ENCODE data around the gene CES4A. TPM values are rescaled to one million over a fixed set of nuclear protein-coding genes. Genes with fewer than 3 reads are reported as not detected.
"Not testable (repeated sequence)": the region's sequence is repeated elsewhere in the genome, so short reads cannot be mapped to it uniquely, and the experiment has no call there.

Gene CES4A
- total and polyA plus RNA-seq, 7 donors = 2.3 to 7.5 (median 4.1) TPM

GRCh38 chr16:66968847-66969246 is 19.5 kb upstream of the CES4A start:
- no peak overlapping the region for H3K27ac ChIP-seq
- 90 to 94% methylated on average over 5 of the region's 5 CpGs for WGBS, 2 donors
- no peaks in the 10 kb centered on the region for H3K27me3 ChIP-seq

DNA sequence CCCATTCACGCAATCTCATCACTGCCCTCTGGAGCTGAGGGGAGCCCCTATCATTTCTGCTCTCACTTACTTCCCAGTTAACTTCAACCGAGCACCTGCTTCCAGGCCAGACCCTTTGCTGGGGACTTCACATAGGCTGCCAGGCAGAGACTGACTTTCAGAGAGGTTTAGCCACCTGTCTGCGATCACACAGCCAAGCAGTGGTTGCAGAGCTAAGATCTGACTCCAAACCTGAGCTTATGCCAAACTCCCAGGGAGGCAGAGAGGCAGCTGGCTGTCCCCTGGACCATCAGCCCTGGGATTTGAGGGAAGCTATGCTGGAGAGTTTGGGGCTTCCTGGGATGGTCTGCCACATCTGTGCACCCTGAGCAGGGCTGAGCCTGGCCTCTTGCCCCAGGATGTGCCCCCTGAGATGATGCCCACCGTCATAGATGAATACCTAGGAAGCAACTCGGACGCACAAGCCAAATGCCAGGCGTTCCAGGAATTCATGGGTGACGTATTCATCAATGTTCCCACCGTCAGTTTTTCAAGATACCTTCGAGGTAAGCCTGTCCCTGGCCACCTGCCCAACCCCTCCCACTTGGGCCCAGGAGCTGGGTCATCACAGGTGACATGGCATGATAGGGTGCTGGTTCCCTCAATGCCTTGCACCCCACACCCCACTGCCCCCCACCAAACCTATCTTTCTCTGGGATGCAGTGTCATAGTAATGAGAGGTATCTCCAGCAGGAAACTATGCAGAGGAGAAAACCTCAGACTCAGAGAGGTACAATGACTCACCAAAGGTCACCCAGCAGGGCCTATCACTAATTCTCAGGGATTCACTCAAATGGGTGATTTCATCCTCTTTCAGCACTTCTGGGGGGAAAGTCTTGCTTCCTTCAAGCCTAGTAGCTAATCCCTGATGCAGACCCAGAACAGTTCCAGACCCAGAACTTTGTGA is 17.3 kb upstream of the CES4A start:
- Histone ChIP-seq H3K4me3 (no peak overlapping the region), H3K9me3 (no peaks in the 10 kb centered on the region), H3K27ac (no peak overlapping the region), H3K27me3 (no peaks in the 10 kb centered on the region), H3K4me1 (no peaks in the 10 kb centered on the region), H3K36me3 (no peaks in the 10 kb centered on the region)
- WGBS, 2 donors = 79 to 86% methylated on average over 10 of the region's 10 CpGs
- no peak for DNase-seq
- intact Hi-C loops (cut with DNase I) = no loop called here
- TF ChIP-seq EP300 (IDR thresholded peaks at IDR 0.05) (no peak), CTCF (IDR thresholded peaks at IDR 0.05) (no peak), POLR2A (IDR thresholded peaks at IDR 0.05) (no peak), POLR2AphosphoS5 (IDR thresholded peaks at IDR 0.05) (no peak)

More at GRCh38 chr16:66968847-66969246, 19.5 kb upstream of the CES4A start:
- Histone ChIP-seq H3K4me3 (no peak overlapping the region), H3K36me3 (no peaks in the 10 kb centered on the region), H3K4me1 (no peaks in the 10 kb centered on the region), H3K9me3 (no peaks in the 10 kb centered on the region)
- TF ChIP-seq POLR2A (IDR thresholded peaks at IDR 0.05) (no peak), POLR2AphosphoS5 (IDR thresholded peaks at IDR 0.05) (no peak), EP300 (IDR thresholded peaks at IDR 0.05) (no peak), CTCF (IDR thresholded peaks at IDR 0.05) (no peak)
- intact Hi-C loops (cut with DNase I) = no loop called here
- no peak for DNase-seq

DNA sequence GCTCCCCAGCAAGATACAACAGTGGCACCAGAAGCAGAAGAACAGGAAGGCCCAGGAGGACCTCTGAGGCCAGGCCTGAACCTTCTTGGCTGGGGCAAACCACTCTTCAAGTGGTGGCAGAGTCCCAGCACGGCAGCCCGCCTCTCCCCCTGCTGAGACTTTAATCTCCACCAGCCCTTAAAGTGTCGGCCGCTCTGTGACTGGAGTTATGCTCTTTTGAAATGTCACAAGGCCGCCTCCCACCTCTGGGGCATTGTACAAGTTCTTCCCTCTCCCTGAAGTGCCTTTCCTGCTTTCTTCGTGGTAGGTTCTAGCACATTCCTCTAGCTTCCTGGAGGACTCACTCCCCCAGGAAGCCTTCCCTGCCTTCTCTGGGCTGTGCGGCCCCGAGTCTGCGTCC is 15.4 kb upstream of the CES4A start:
- H3K4me3 ChIP-seq = no peak overlapping the region
- H3K9me3 ChIP-seq = no peaks in the 10 kb centered on the region
- intact Hi-C loops (cut with DNase I) = no loop called here
- 81 to 89% methylated on average over 9 of the region's 9 CpGs for WGBS, 2 donors
- H3K36me3 ChIP-seq = no peaks in the 10 kb centered on the region
- H3K27ac ChIP-seq = no peak overlapping the region
- TF ChIP-seq POLR2AphosphoS5 (IDR thresholded peaks at IDR 0.05) = no peak
- TF ChIP-seq POLR2A (IDR thresholded peaks at IDR 0.05) = no peak
- TF ChIP-seq EP300 (IDR thresholded peaks at IDR 0.05) = no peak
- no peak for TF ChIP-seq CTCF (IDR thresholded peaks at IDR 0.05)
- no peaks in the 10 kb centered on the region for H3K4me1 ChIP-seq
- H3K27me3 ChIP-seq = peaks cover 0 to 7% (median 0%) of the 10 kb centered on the region in 3 donors
- DNase-seq = no peak

DNA sequence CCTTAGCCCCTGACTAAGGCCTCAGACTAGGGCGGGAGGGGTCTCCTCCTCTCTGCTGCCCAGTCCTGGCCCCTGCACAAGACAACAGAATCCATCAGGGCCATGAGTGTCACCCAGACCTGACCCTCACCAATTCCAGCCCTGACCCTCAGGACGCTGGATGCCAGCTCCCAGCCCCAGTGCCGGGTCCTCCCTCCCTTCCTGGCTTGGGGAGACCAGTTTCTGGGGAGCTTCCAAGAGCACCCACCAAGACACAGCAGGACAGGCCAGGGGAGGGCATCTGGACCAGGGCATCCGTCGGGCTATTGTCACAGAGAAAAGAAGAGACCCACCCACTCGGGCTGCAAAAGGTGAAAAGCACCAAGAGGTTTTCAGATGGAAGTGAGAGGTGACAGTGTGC is 14.7 kb upstream of the CES4A start:
- Histone ChIP-seq H3K27me3 (peaks cover 0 to 7% (median 0%) of the 10 kb centered on the region in 3 donors), H3K4me3 (no peak overlapping the region), H3K4me1 (no peaks in the 10 kb centered on the region), H3K27ac (no peak overlapping the region), H3K9me3 (no peaks in the 10 kb centered on the region), H3K36me3 (no peaks in the 10 kb centered on the region)
- WGBS, 2 donors = 78 to 92% methylated on average over 6 of the region's 6 CpGs
- TF ChIP-seq CTCF (IDR thresholded peaks at IDR 0.05) = no peak
- intact Hi-C loops (cut with DNase I) = no loop called here
- no peak for DNase-seq

GRCh38 chr16:66974156-66974931 is 14.0 kb upstream of the CES4A start:
- H3K27ac ChIP-seq; H3K27me3 ChIP-seq; H3K36me3 ChIP-seq; intact Hi-C loops (cut with DNase I); DNase-seq; H3K4me1 ChIP-seq; H3K4me3 ChIP-seq; H3K9me3 ChIP-seq: not testable (repeated sequence)
- 63 to 92% methylated on average over 32 of the region's 32 CpGs for WGBS, 2 donors

DNA sequence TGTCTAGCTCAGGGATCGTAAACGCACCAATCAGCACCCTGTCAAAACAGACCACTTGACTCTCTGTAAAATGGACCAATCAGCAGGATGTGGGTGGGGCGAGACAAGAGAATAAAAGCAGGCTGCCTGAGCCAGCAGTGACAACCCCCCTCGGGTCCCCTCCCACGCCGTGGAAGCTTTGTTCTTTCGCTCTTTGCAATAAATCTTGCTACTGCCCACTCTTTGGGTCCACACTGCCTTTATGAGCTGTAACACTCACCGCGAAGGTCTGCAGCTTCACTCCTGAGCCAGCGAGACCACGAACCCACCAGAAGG is 13.5 kb upstream of the CES4A start:
- WGBS, 2 donors = 46 to 53% methylated on average over 11 of the region's 11 CpGs
- H3K27ac ChIP-seq; DNase-seq; H3K36me3 ChIP-seq; intact Hi-C loops (cut with DNase I); H3K27me3 ChIP-seq; H3K9me3 ChIP-seq; H3K4me1 ChIP-seq; H3K4me3 ChIP-seq: not testable (repeated sequence)
